Lower leg skin (tissue), 3 donors: Measurements from ENCODE around the gene DNAI2.
"Not testable (repeated sequence)": the region's sequence is repeated elsewhere in the genome, so short reads cannot be mapped to it uniquely, and the experiment has no call there.

Source experiments
- CTCF ChIP-seq, 3 donors: fragments of 450-650 bp; IDR thresholded peaks; one replicate each; pipeline ENCODE4 v1.5.1; 2016; ENCODE audit warnings: antibody characterized with exemption in 3 of 3, mild to moderate bottlenecking in 3 of 3, moderate library complexity in 2 of 3
- POLR2A ChIP-seq, 2 donors: fragments of 450-650 bp; IDR thresholded peaks; one replicate each; pipeline ENCODE4 v1.6.1; 2016 to 2017; ENCODE audit warnings: antibody characterized with exemption in 2 of 2, mild to moderate bottlenecking in 1 of 2, moderate library complexity in 1 of 2

GRCh38 chr17:74282274-74282586 is 8.2 kb downstream of the DNAI2 start:
- not testable (repeated sequence) for TF ChIP-seq POLR2A, CTCF (IDR thresholded peaks at IDR 0.05)
